ENCODE data around the gene NETO2. TPM values are rescaled to one million over a fixed set of nuclear protein-coding genes. Genes with fewer than 3 reads are reported as not detected.

NETO2 gene
- total RNA-seq, 1 donor from 2014 or later = 27.5 TPM

DNA sequence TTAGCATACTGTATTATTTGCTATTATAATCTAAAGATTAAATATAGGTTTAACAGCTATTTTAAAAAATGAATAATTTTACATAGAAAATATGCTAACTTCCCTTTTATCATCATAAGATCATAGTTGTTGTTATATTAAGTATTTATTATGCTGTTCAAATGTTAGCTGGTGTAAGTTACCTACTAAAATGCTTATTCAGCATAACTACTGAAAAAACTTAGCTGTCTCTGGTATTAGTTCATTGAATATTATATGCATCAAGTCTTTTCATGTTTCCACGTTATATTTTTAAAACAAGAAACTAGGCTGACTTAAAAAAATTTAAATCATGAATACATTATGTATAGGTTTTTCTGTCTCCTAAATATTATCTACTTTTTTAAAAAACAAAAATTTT is 62.6 kb downstream of the NETO2 start:
- TF ChIP-seq, protein P1, sequence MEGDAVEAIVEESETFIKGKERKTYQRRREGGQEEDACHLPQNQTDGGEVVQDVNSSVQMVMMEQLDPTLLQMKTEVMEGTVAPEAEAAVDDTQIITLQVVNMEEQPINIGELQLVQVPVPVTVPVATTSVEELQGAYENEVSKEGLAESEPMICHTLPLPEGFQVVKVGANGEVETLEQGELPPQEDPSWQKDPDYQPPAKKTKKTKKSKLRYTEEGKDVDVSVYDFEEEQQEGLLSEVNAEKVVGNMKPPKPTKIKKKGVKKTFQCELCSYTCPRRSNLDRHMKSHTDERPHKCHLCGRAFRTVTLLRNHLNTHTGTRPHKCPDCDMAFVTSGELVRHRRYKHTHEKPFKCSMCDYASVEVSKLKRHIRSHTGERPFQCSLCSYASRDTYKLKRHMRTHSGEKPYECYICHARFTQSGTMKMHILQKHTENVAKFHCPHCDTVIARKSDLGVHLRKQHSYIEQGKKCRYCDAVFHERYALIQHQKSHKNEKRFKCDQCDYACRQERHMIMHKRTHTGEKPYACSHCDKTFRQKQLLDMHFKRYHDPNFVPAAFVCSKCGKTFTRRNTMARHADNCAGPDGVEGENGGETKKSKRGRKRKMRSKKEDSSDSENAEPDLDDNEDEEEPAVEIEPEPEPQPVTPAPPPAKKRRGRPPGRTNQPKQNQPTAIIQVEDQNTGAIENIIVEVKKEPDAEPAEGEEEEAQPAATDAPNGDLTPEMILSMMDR (IDR thresholded peaks at IDR 0.05; ENCODE audit: unreplicated experiment) = no peak

DNA sequence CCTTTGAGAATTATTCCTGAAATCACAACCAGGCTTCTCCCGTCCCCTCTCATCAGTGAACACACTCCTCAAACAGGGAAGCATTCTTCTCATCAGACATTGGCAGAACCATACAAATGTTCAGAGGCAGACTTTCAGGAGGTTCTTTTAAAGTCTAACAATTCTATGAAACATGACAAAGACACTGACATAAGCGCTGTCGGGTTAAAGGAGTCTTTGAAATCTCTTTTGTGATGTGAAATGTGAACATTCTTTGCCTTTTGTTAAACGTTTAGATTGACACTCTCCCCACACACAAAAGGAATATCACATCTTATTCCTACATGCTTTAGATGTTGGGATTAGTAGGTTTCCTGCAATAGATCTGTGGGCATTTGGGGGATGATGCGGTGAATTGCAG is 63.9 kb downstream of the NETO2 start:
- no peak for DNase-seq (ENCODE audit: low spot score in 2 of 2, unreplicated experiment in 2 of 2)
- no peaks in the 10 kb centered on the region for H3K4me1 Mint-ChIP-seq
- H3K27ac Mint-ChIP-seq = no peak overlapping the region
- TF ChIP-seq, protein P1 (IDR thresholded peaks at IDR 0.05; ENCODE audit: unreplicated experiment) = no peak
- no peaks in the 10 kb centered on the region for H3K9me3 Mint-ChIP-seq
- H3K36me3 Mint-ChIP-seq = peaks cover 13% of the 10 kb centered on the region
- H3K4me3 Mint-ChIP-seq = no peak overlapping the region
- no peaks in the 10 kb centered on the region for H3K27me3 Mint-ChIP-seq (ENCODE audit: low read depth)

More for the DNA sequence above, 62.6 kb downstream of the NETO2 start:
- DNase-seq (ENCODE audit: low spot score in 2 of 2, unreplicated experiment in 2 of 2) = no peak
- Mint-ChIP-seq H3K4me1 (no peaks in the 10 kb centered on the region), H3K36me3 (peaks cover 13% of the 10 kb centered on the region), H3K27ac (no peak overlapping the region), H3K4me3 (no peak overlapping the region), H3K27me3 (ENCODE audit: low read depth) (no peaks in the 10 kb centered on the region), H3K9me3 (no peaks in the 10 kb centered on the region)

DNA sequence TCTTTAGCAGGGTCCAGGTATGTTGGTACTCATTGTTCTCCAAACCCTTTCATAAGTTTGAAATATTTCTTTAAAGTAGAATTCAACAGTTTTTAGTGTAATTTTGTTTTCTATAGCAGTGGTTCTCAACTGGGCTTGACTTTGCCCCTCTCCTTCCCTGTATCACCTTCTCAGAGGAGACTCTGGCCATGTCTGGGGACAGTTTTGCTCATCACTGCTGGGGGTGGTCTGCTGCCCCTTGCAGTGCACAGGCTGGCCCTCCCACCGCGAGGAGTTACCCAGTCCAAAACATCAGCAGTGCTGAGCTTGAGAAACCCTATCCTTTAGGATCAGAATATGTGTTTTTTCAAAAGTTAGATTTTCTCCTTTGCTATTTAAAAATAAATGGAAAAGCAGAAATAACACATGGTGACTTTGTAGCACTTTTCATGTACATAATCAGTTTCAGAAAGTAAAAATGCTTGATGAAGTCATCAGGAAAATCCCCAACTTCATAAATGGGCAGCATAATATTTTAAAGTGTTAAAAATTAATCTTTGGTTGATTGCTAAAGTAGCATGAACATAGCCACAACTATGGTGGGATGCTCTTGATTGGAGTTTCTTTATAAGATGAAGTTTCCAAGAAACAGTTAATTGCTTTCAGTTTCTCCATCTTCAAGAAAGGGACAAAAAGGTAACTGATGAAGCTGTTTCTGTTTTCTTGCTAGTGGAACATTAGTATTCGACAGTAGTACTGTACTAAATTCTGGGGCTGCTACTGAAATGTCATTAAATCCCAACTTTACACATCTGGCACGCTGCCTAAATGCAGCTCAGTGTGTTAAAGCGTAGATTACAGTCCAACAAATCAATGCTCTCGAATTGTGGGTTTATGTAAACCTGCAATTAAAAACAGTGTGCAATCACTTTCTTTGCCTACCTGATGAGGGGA is 70.3 kb downstream of the NETO2 start:
- Mint-ChIP-seq H3K4me1 (no peaks in the 10 kb centered on the region), H3K36me3 (no peaks in the 10 kb centered on the region), H3K9me3 (peaks cover 7% of the 10 kb centered on the region), H3K27me3 (ENCODE audit: low read depth) (peaks cover 8% of the 10 kb centered on the region), H3K27ac (no peak overlapping the region), H3K4me3 (no peak overlapping the region)
- TF ChIP-seq, protein P1 (IDR thresholded peaks at IDR 0.05; ENCODE audit: unreplicated experiment) = no peak
- no peak for DNase-seq (ENCODE audit: low spot score in 2 of 2, unreplicated experiment in 2 of 2)

DNA sequence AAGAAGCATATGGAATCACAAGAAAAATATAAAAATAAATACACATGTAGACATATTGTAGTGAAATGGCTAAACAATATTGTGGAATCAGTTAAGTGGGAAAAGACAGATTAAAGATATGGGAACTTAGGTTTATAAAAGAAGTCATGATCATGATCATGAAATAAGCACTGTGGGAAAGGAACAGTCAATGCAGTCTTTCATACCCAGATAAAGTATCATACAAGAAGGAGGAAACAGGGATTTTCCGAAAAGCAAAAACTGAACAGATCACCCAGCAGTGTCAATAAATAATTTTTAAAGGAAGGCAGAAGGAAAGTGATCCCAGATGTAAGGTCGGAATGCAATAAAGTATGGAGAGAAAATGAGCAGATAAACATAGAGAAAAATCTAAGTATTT is 71.6 kb downstream of the NETO2 start:
- Mint-ChIP-seq H3K27ac (no peak overlapping the region), H3K4me3 (no peak overlapping the region), H3K36me3 (no peaks in the 10 kb centered on the region), H3K4me1 (no peaks in the 10 kb centered on the region), H3K9me3 (peaks cover 7% of the 10 kb centered on the region), H3K27me3 (ENCODE audit: low read depth) (peaks cover 10% of the 10 kb centered on the region)
- TF ChIP-seq, protein P1 (IDR thresholded peaks at IDR 0.05; ENCODE audit: unreplicated experiment) = no peak
- no peak for DNase-seq (ENCODE audit: low spot score in 2 of 2, unreplicated experiment in 2 of 2)

DNA sequence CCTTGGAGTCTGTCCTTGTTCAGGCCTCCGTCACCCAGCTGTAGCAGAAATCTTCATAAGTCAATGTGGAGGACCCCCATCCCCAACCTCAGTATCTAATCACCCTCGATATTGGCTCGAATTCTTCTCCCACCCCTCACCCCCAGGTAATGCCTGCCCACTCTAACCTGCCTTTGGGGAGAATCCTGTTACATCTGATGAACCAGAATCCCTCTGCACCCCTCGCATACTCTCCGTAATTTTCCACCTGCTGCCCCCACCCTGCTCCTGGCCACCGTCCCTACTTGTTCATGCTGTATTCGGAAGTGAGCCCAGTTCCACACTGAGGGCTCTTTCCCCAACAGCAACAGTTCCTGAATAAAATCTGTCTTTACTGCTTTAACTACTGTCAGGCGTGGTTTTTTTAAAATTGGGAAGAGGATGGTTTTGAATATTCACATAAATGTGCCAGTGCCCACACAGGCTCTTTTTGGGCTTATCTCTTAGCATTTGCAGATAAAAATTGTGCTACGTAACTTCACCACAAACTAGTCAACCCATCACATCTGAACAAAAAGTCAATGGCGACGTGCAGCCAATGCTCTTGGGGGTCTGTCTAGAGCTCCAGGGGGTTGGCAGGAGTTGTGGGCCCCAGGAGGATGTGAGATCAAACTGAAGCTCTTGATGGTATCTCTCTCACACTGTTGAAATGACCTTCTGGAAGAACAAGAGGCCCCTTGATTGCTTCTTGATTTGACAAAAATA is 73.7 kb downstream of the NETO2 start:
- Mint-ChIP-seq H3K27me3 (ENCODE audit: low read depth) (peaks cover 10% of the 10 kb centered on the region), H3K4me1 (no peaks in the 10 kb centered on the region), H3K36me3 (no peaks in the 10 kb centered on the region), H3K27ac (no peak overlapping the region), H3K9me3 (peaks cover 7% of the 10 kb centered on the region), H3K4me3 (no peak overlapping the region)
- no peak for DNase-seq (ENCODE audit: low spot score in 2 of 2, unreplicated experiment in 2 of 2)
- TF ChIP-seq, protein P1 (IDR thresholded peaks at IDR 0.05; ENCODE audit: unreplicated experiment) = no peak
